Osteoblast (primary cell): ENCODE results near the gene HMOX2. TPM values are rescaled to one million over a fixed set of nuclear protein-coding genes. Genes with fewer than 3 reads are reported as not detected.

Experiments used
- DNase-seq: peaks from one replicate; pipeline ENCODE4 v3.0.0; 2011; ENCODE audit warnings: low spot score, mixed read lengths; ENCODE audit not compliant: insufficient read length; ENCODE audit errors: missing footprints
- H2AFZ ChIP-seq: 2 replicates; pipeline ENCODE4 v1.6.0; 2011; ENCODE audit warnings: mild to moderate bottlenecking, low read length
- H3K27ac ChIP-seq: 2 replicates; pipeline ENCODE4 v1.5.1; 2011; ENCODE audit warnings: mild to moderate bottlenecking, low read depth, low read length, moderate library complexity
- H3K27me3 ChIP-seq: 2 replicates; pipeline ENCODE4 v1.6.0; 2012; ENCODE audit warnings: mild to moderate bottlenecking, control low read depth, inconsistent platforms, low read length, moderate library complexity; ENCODE audit not compliant: insufficient read depth
- H3K36me3 ChIP-seq: 2 replicates; pipeline ENCODE4 v1.5.1; 2011; ENCODE audit warnings: mild to moderate bottlenecking, low read length, control low read depth, moderate library complexity; ENCODE audit not compliant: insufficient read depth
- H3K4me1 ChIP-seq: 2 replicates; pipeline ENCODE4 v1.5.1; 2011; ENCODE audit warnings: mild to moderate bottlenecking, low read length, control low read depth, moderate library complexity; ENCODE audit not compliant: insufficient read depth
- H3K4me2 ChIP-seq: 2 replicates; pipeline ENCODE4 v1.6.0; 2011; ENCODE audit warnings: mild to moderate bottlenecking, low read length; ENCODE audit not compliant: insufficient read depth
- H3K4me3 ChIP-seq: fragments of 200-600 bp; sonication (generic); 3 replicates; pipeline ENCODE4 v1.5.1; 2012; ENCODE audit warnings: mild to moderate bottlenecking, low read length, inconsistent platforms; ENCODE audit not compliant: insufficient read depth
- H3K79me2 ChIP-seq: 2 replicates; pipeline ENCODE4 v1.6.0; 2012; ENCODE audit warnings: mild to moderate bottlenecking, low read length, control low read depth, inconsistent platforms; ENCODE audit not compliant: insufficient read depth
- H3K9me3 ChIP-seq: 2 replicates; pipeline ENCODE4 v1.5.1; 2011; ENCODE audit warnings: low read depth, low read length, control low read depth
- H4K20me1 ChIP-seq: 2 replicates; pipeline ENCODE4 v1.6.0; 2012; ENCODE audit warnings: mild to moderate bottlenecking, low read length, control low read depth; ENCODE audit not compliant: insufficient read depth
- CTCF ChIP-seq: IDR thresholded peaks from 2 replicates; pipeline ENCODE4 v1.5.1; 2011; ENCODE audit warnings: mild to moderate bottlenecking, low read depth, low read length, moderate library complexity; ENCODE audit errors: extremely low read depth
- total RNA-seq: library from RNA; depleted of rRNA; stranded (reverse); fragments of >200 nt; gene quantifications from 2 replicates; pipeline ENCODE4 v1.2.3, GENCODE V29; 2012

HMOX2 gene
- total RNA-seq, 1 donor = 39.4 TPM

GRCh38 chr16:4465977-4466779 lies 10.0 kb upstream of the HMOX2 start:
- H2AFZ ChIP-seq = no peak overlapping the region
- H3K4me1 ChIP-seq = peaks cover 15% of the 10 kb centered on the region
- H4K20me1 ChIP-seq = no peaks in the 10 kb centered on the region
- DNase-seq = no peak
- H3K36me3 ChIP-seq = peaks cover 37% of the 10 kb centered on the region
- no peak overlapping the region for H3K4me3 ChIP-seq
- TF ChIP-seq CTCF = no peak
- no peaks in the 10 kb centered on the region for H3K27me3 ChIP-seq
- no peaks in the 10 kb centered on the region for H3K9me3 ChIP-seq
- H3K27ac ChIP-seq = no peak overlapping the region
- no peaks in the 10 kb centered on the region for H3K79me2 ChIP-seq
- H3K4me2 ChIP-seq = no peak overlapping the region

- Histone ChIP-seq H3K27me3 (no peaks in the 10 kb centered on the region), H3K36me3 (peaks cover 35% of the 10 kb centered on the region), H3K79me2 (no peaks in the 10 kb centered on the region), H3K4me3 (no peak overlapping the region), H3K4me2 (no peak overlapping the region), H3K4me1 (peaks cover 15% of the 10 kb centered on the region), H3K27ac (no peak overlapping the region), H4K20me1 (no peaks in the 10 kb centered on the region), H3K9me3 (no peaks in the 10 kb centered on the region), H2AFZ (no peak overlapping the region)
- DNase-seq = no peak
- TF ChIP-seq CTCF = no peak
Measured at GRCh38 chr16:4467916-4468315, 8.3 kb upstream of the HMOX2 start.

GRCh38 chr16:4468972-4469371 lies 7.2 kb upstream of the HMOX2 start:
- H3K36me3 ChIP-seq = peaks cover 30% of the 10 kb centered on the region
- H4K20me1 ChIP-seq = no peaks in the 10 kb centered on the region
- no peak for TF ChIP-seq CTCF
- H2AFZ ChIP-seq = no peak overlapping the region
- DNase-seq = no peak
- H3K27me3 ChIP-seq = no peaks in the 10 kb centered on the region
- H3K4me2 ChIP-seq = no peak overlapping the region
- H3K4me1 ChIP-seq = peaks cover 10% of the 10 kb centered on the region
- H3K4me3 ChIP-seq = no peak overlapping the region
- peaks cover 2% of the 10 kb centered on the region for H3K79me2 ChIP-seq
- no peaks in the 10 kb centered on the region for H3K9me3 ChIP-seq
- no peak overlapping the region for H3K27ac ChIP-seq

- no peak for DNase-seq
- Histone ChIP-seq H3K79me2 (peaks cover 13% of the 10 kb centered on the region), H3K9me3 (no peaks in the 10 kb centered on the region), H3K27me3 (no peaks in the 10 kb centered on the region), H2AFZ (no peak overlapping the region), H3K4me2 (no peak overlapping the region), H3K36me3 (peaks cover 11% of the 10 kb centered on the region), H3K27ac (no peak overlapping the region), H3K4me3 (no peak overlapping the region), H4K20me1 (no peaks in the 10 kb centered on the region), H3K4me1 (peaks cover 11% of the 10 kb centered on the region)
- TF ChIP-seq CTCF = no peak
Measured at GRCh38 chr16:4471869-4472268, 4.3 kb upstream of the HMOX2 start.
